ENCODE data around the gene PTPN1. TPM values are rescaled to one million over a fixed set of nuclear protein-coding genes. Genes with fewer than 3 reads are reported as not detected.

PTPN1 gene
- total RNA-seq, 1 experiment from 2014 or later = 65.2 TPM

DNA sequence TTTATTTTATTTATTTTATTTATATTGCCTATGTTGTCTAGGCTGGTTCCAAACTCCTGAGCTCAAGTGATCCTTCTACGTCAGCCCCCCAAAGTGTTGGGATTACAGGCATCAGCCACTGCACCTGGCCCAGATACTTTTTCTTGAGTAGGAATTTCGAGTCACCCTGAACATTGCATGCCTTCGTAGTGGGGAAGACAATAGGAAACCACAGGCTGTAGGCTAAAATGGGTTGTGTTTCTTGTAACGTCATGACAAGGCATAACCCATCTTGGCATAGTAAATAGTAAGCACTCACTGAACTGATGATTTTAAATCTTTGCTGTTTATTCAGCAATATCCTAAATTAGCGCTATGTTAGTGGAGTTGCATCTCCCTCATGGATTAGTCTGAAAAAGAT lies 34.9 kb downstream of the PTPN1 start:
- intact Hi-C loops (cut with micrococcal nuclease; ENCODE audit: unreplicated experiment) = no loop called here
- no peaks in the 10 kb centered on the region for H3K27me3 ChIP-seq (replicated peaks; ENCODE audit: control insufficient read depth, insufficient read depth, low read length)
- Mint-ChIP-seq H3K27ac (ENCODE audit: unreplicated experiment) (no peak overlapping the region), H3K4me3 (ENCODE audit: unreplicated experiment) (no peak overlapping the region), H3K9me3 (ENCODE audit: unreplicated experiment) (no peaks in the 10 kb centered on the region), H3K36me3 (ENCODE audit: insufficient read depth, unreplicated experiment) (peaks cover 6% of the 10 kb centered on the region), H3K4me1 (ENCODE audit: low read depth, unreplicated experiment) (peaks cover 9% of the 10 kb centered on the region), H3K27me3 (ENCODE audit: insufficient read depth, unreplicated experiment) (no peaks in the 10 kb centered on the region)
- POLR2A ChIA-PET = no interaction called here
- CTCF ChIA-PET = no interaction called here
- no peaks in the 10 kb centered on the region for H3K36me3 ChIP-seq (ENCODE audit: control insufficient read depth, insufficient read depth, low read length)
- DNase-seq = no peak
- H3K4me3 ChIP-seq (ENCODE audit: low read depth, low read length) = no peak overlapping the region
- H3K4me1 ChIP-seq = peaks cover 20% of the 10 kb centered on the region
- H3K9me3 ChIP-seq = no peaks in the 10 kb centered on the region
- BruUV-seq (replicated peaks) = no TSS peak
- TF ChIP-seq, protein P1, sequence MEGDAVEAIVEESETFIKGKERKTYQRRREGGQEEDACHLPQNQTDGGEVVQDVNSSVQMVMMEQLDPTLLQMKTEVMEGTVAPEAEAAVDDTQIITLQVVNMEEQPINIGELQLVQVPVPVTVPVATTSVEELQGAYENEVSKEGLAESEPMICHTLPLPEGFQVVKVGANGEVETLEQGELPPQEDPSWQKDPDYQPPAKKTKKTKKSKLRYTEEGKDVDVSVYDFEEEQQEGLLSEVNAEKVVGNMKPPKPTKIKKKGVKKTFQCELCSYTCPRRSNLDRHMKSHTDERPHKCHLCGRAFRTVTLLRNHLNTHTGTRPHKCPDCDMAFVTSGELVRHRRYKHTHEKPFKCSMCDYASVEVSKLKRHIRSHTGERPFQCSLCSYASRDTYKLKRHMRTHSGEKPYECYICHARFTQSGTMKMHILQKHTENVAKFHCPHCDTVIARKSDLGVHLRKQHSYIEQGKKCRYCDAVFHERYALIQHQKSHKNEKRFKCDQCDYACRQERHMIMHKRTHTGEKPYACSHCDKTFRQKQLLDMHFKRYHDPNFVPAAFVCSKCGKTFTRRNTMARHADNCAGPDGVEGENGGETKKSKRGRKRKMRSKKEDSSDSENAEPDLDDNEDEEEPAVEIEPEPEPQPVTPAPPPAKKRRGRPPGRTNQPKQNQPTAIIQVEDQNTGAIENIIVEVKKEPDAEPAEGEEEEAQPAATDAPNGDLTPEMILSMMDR (IDR thresholded peaks at IDR 0.05; ENCODE audit: insufficient read depth in 1 of 2, low read depth in 1 of 2, low read length in 1 of 2, severe bottlenecking in 1 of 2, unreplicated experiment in 1 of 2) = no peak

DNA sequence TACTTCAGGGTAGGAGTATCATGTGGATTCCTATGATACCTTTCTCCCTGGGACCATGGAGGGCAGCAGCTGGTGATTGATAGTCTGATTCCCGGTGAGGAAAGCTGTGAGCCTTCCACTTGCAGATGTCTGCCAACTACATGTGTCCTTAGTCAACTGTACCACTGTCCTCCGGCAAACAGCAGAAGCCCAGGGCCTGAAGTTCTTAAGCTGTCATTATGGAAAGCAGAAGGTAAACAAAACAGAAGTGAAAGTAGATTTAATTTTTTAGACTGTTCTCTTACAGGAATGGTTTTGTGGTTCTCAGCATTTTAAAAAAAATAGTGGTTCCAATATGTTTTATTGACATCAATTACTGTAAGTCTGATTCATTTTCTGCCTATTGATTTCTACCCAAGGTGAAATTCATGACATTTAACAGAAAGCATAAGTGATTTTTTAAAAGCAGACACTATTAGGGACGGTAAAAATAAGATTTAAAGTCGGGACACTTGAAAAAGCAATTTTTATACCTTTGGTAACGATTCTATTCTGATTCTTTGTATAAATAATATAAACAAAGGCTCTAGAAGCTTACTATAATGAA lies 36.6 kb downstream of the PTPN1 start:
- POLR2A ChIA-PET = no interaction called here
- DNase-seq = no peak
- intact Hi-C loops (cut with micrococcal nuclease; ENCODE audit: unreplicated experiment) = no loop called here
- no peaks in the 10 kb centered on the region for H3K27me3 Mint-ChIP-seq (ENCODE audit: insufficient read depth, unreplicated experiment)
- Histone ChIP-seq H3K27me3 (replicated peaks; ENCODE audit: control insufficient read depth, insufficient read depth, low read length) (no peaks in the 10 kb centered on the region), H3K9me3 (no peaks in the 10 kb centered on the region), H3K4me3 (ENCODE audit: low read depth, low read length) (no peak overlapping the region), H3K4me1 (peaks cover 3% of the 10 kb centered on the region), H3K36me3 (ENCODE audit: control insufficient read depth, insufficient read depth, low read length) (no peaks in the 10 kb centered on the region)
- peaks cover 6% of the 10 kb centered on the region for H3K36me3 Mint-ChIP-seq (ENCODE audit: insufficient read depth, unreplicated experiment)
- no peaks in the 10 kb centered on the region for H3K9me3 Mint-ChIP-seq (ENCODE audit: unreplicated experiment)
- no peak overlapping the region for H3K27ac Mint-ChIP-seq (ENCODE audit: unreplicated experiment)
- no TSS peak for BruUV-seq (replicated peaks)
- H3K4me3 Mint-ChIP-seq (ENCODE audit: unreplicated experiment) = no peak overlapping the region
- CTCF ChIA-PET = interaction anchor here (0.7 kb wide), 1 partner anchor 83 kb away, joined by 3 read pairs; no protein-coding TSS in a partner anchor
- TF ChIP-seq, protein P1 (IDR thresholded peaks at IDR 0.05; ENCODE audit: insufficient read depth in 1 of 2, low read depth in 1 of 2, low read length in 1 of 2, severe bottlenecking in 1 of 2, unreplicated experiment in 1 of 2) = no peak
- no peaks in the 10 kb centered on the region for H3K4me1 Mint-ChIP-seq (ENCODE audit: low read depth, unreplicated experiment)

DNA sequence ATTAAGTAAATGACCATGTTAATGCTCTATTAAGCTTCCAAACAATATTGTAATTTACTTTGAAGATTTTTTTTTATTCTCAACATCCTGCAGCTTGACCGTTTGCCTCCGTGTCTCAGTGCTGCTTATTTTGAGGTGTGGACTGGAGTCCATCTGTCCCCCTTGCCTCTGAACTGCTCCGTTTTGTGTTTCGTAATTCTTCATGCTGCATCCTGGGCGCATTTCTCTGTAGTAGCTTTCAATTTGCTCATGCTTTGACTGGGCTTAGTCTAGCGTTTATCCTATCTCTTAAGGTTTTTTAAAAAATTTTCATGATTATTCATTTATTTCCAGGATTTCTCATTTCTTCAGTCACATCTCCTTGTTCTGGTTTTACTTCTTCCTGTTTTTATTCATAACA lies 37.8 kb downstream of the PTPN1 start:
- POLR2A ChIA-PET = interaction anchor here (1.0 kb wide), 1 partner anchor 13 kb away, joined by 4 read pairs; no protein-coding TSS in a partner anchor
- Mint-ChIP-seq H3K36me3 (ENCODE audit: insufficient read depth, unreplicated experiment) (peaks cover 6% of the 10 kb centered on the region), H3K27me3 (ENCODE audit: insufficient read depth, unreplicated experiment) (no peaks in the 10 kb centered on the region), H3K4me3 (ENCODE audit: unreplicated experiment) (no peak overlapping the region), H3K27ac (ENCODE audit: unreplicated experiment) (no peak overlapping the region), H3K4me1 (ENCODE audit: low read depth, unreplicated experiment) (no peaks in the 10 kb centered on the region), H3K9me3 (ENCODE audit: unreplicated experiment) (no peaks in the 10 kb centered on the region)
- TF ChIP-seq, protein P1 (IDR thresholded peaks at IDR 0.05; ENCODE audit: insufficient read depth in 1 of 2, low read depth in 1 of 2, low read length in 1 of 2, severe bottlenecking in 1 of 2, unreplicated experiment in 1 of 2) = no peak
- Histone ChIP-seq H3K27me3 (replicated peaks; ENCODE audit: control insufficient read depth, insufficient read depth, low read length) (no peaks in the 10 kb centered on the region), H3K36me3 (ENCODE audit: control insufficient read depth, insufficient read depth, low read length) (no peaks in the 10 kb centered on the region), H3K4me3 (ENCODE audit: low read depth, low read length) (no peak overlapping the region), H3K9me3 (no peaks in the 10 kb centered on the region), H3K4me1 (no peaks in the 10 kb centered on the region)
- intact Hi-C loops (cut with micrococcal nuclease; ENCODE audit: unreplicated experiment) = no loop called here
- CTCF ChIA-PET = no interaction called here
- BruUV-seq (replicated peaks) = no TSS peak
- DNase-seq = no peak

Measured in Caco-2 (cell line).